SU-DHL-6 (cell line): ENCODE measurements around the gene TMEM170B.

Experiments
- H2AFZ ChIP-seq: fragments of 200-600 bp; sonication (generic); 2 replicates; pipeline ENCODE4 v1.6.1; 2014; ENCODE audit warnings: low read depth, mild to moderate bottlenecking, moderate library complexity, mixed read lengths, antibody characterized with exemption, low read length; ENCODE audit not compliant: severe bottlenecking
- H3F3A ChIP-seq: fragments of 200-600 bp; shearing (Covaris generic); 2 replicates; pipeline ENCODE4 v1.6.0; 2016; ENCODE audit warnings: antibody characterized with exemption, mild to moderate bottlenecking; ENCODE audit not compliant: insufficient read depth
- H3K27ac ChIP-seq: fragments of 200-600 bp; sonication (generic); 2 replicates; pipeline ENCODE4 v1.5.1; 2016; ENCODE audit warnings: low read depth, mild to moderate bottlenecking, low read length, moderate library complexity, mixed read lengths
- H3K27me3 ChIP-seq: fragments of 200-600 bp; sonication (generic), shearing (Covaris generic); 2 replicates; pipeline ENCODE4 v1.6.0; 2014; ENCODE audit warnings: mild to moderate bottlenecking, low read length
- H3K36me3 ChIP-seq: fragments of 200-600 bp; sonication (generic); 2 replicates; pipeline ENCODE4 v1.6.1; 2014; ENCODE audit warnings: mild to moderate bottlenecking, low read length, mixed read lengths
- H3K4me2 ChIP-seq: fragments of 300-600, 200-600 bp; shearing (Covaris generic), sonication (generic); 2 replicates; pipeline ENCODE4 v1.6.0; 2014; ENCODE audit warnings: low read length, low read depth, mild to moderate bottlenecking; ENCODE audit not compliant: poor library complexity, severe bottlenecking
- H3K4me3 ChIP-seq: fragments of 200-600 bp; sonication (generic); 2 replicates; pipeline ENCODE4 v1.5.1; 2014; ENCODE audit warnings: antibody characterized with exemption, low read length, mild to moderate bottlenecking, mixed read lengths; ENCODE audit not compliant: insufficient read depth, poor library complexity, severe bottlenecking
- H3K79me2 ChIP-seq: fragments of 200-600 bp; sonication (generic); 2 replicates; pipeline ENCODE4 v1.6.1; 2014; ENCODE audit warnings: mild to moderate bottlenecking, low read length, moderate library complexity; ENCODE audit not compliant: insufficient read depth
- H3K9ac ChIP-seq: fragments of 200-600 bp; sonication (generic); 2 replicates; pipeline ENCODE4 v1.7.0; 2014; ENCODE audit warnings: mild to moderate bottlenecking, low read length
- H3K9me2 ChIP-seq: fragments of 200-600 bp; sonication (generic); replicated peaks from 2 replicates; pipeline ENCODE4 v1.6.1; 2014; ENCODE audit warnings: low read length; ENCODE audit not compliant: insufficient read depth
- H3K9me3 ChIP-seq: fragments of 200-600 bp; sonication (generic); 2 replicates; pipeline ENCODE4 v1.6.1; 2014; ENCODE audit warnings: low read length, mixed read lengths; ENCODE audit not compliant: insufficient read depth
- H4K20me1 ChIP-seq: fragments of 200-600 bp; sonication (generic); 2 replicates; pipeline ENCODE4 v1.6.1; 2014; ENCODE audit warnings: low read depth, mild to moderate bottlenecking, antibody characterized with exemption, low read length, moderate library complexity, mixed read lengths
- CTCF ChIP-seq: fragments of 200-600 bp; sonication (generic); IDR thresholded peaks from one replicate; pipeline ENCODE4 v1.5.1; 2017; ENCODE audit warnings: antibody characterized with exemption, mild to moderate bottlenecking, low read length, moderate library complexity; ENCODE audit not compliant: insufficient read depth, poor library complexity, severe bottlenecking
- EZH2phosphoT487 ChIP-seq: fragments of 200-600 bp; sonication (generic), shearing (Covaris generic); conservative IDR thresholded peaks from 2 replicates; pipeline ENCODE4 v1.6.1; 2018; ENCODE audit warnings: mild to moderate bottlenecking, antibody characterized with exemption, low read length, moderate library complexity, mixed read lengths

The TMEM170B gene

GRCh38 chr6:11607383-11607782 lies 69.8 kb downstream of the TMEM170B start:
- H3K9ac ChIP-seq = no peak overlapping the region
- H3K9me2 ChIP-seq = no peaks in the 10 kb centered on the region
- no peaks in the 10 kb centered on the region for H3K36me3 ChIP-seq
- H3K27me3 ChIP-seq = no peaks in the 10 kb centered on the region; the same call in 1 of the 2 replicates
- no peaks in the 10 kb centered on the region for H3K79me2 ChIP-seq
- no peak overlapping the region for H2AFZ ChIP-seq
- no peaks in the 10 kb centered on the region for H3K9me3 ChIP-seq
- TF ChIP-seq CTCF (no peak), EZH2phosphoT487 (no peak)
- no peak overlapping the region for H3K4me2 ChIP-seq
- no peak overlapping the region for H3K4me3 ChIP-seq
- no peaks in the 10 kb centered on the region for H3F3A ChIP-seq
- H3K27ac ChIP-seq = no peak overlapping the region
- no peaks in the 10 kb centered on the region for H4K20me1 ChIP-seq

- Histone ChIP-seq H3K79me2 (no peaks in the 10 kb centered on the region), H3K27me3 (no peaks in the 10 kb centered on the region; the same call in 1 of the 2 replicates), H3F3A (no peaks in the 10 kb centered on the region), H4K20me1 (no peaks in the 10 kb centered on the region), H3K4me2 (no peak overlapping the region), H3K27ac (no peak overlapping the region), H2AFZ (no peak overlapping the region), H3K9me3 (no peaks in the 10 kb centered on the region), H3K4me3 (no peak overlapping the region), H3K9me2 (no peaks in the 10 kb centered on the region), H3K9ac (no peak overlapping the region), H3K36me3 (no peaks in the 10 kb centered on the region)
- TF ChIP-seq EZH2phosphoT487 (no peak), CTCF (no peak)
These were observed 71.2 kb downstream of the TMEM170B start for GRCh38 chr6:11608600-11609323.

- Histone ChIP-seq H3F3A (no peaks in the 10 kb centered on the region), H4K20me1 (no peaks in the 10 kb centered on the region), H3K4me3 (no peak overlapping the region), H3K36me3 (no peaks in the 10 kb centered on the region), H3K79me2 (no peaks in the 10 kb centered on the region), H3K9me3 (no peaks in the 10 kb centered on the region), H3K9me2 (no peaks in the 10 kb centered on the region), H2AFZ (no peak overlapping the region), H3K27me3 (no peaks in the 10 kb centered on the region; the same call in 1 of the 2 replicates), H3K9ac (no peak overlapping the region), H3K27ac (no peak overlapping the region), H3K4me2 (no peak overlapping the region)
- TF ChIP-seq EZH2phosphoT487 = no peak
- no peak for TF ChIP-seq CTCF
These were observed 71.9 kb downstream of the TMEM170B start for GRCh38 chr6:11609324-11610071.
